ENCODE data around the gene RGS6.

Gene RGS6

DNA sequence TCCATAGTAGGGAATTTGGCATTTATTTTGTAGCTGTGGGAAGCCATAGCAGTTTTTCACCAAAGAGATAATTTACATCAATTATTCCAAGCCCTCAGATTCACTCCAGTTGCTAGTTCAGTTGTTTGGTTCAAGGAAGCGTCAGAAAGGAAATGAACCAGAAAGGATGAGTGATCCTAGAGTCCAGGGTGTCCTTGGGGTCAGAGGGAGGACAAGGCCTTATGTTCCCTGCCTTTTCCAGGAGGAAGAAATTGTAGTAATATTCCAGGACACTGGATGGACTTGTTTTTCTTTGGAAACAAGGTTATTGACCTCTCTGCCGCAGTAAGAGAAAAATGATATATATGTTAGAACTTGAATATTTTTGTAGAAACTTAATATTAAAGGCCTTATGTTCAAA lies 409.5 kb downstream of the RGS6 start:
- H3K4me1 ChIP-seq (ENCODE audit: control insufficient read depth, insufficient read depth, low read length), result no peaks in the 10 kb centered on the region
- no peak overlapping the region for H3K4me3 ChIP-seq (ENCODE audit: low read depth, low read length)
- H3K9ac ChIP-seq (ENCODE audit: low read length), result no peak overlapping the region
- no peak overlapping the region for H3K27ac ChIP-seq (ENCODE audit: low read depth, low read length)
- no peaks in the 10 kb centered on the region for H3K36me3 ChIP-seq (ENCODE audit: control insufficient read depth, insufficient read depth, low read length)
- H3K9me3 ChIP-seq (ENCODE audit: control insufficient read depth, insufficient read depth, low read depth, low read length), result peaks cover 19% of the 10 kb centered on the region; the same call in 1 of the 2 replicates
- H3K27me3 ChIP-seq (ENCODE audit: control insufficient read depth, insufficient read depth, low read length), result no peaks in the 10 kb centered on the region

GRCh38 chr14:72347118-72347517 lies 414.9 kb downstream of the RGS6 start:
- H3K4me1 ChIP-seq (ENCODE audit: control insufficient read depth, insufficient read depth, low read length), result no peaks in the 10 kb centered on the region
- H3K4me3 ChIP-seq (ENCODE audit: low read depth, low read length), result no peak overlapping the region
- H3K9me3 ChIP-seq (ENCODE audit: control insufficient read depth, insufficient read depth, low read depth, low read length), result peaks cover 7% of the 10 kb centered on the region; the same call in 1 of the 2 replicates
- no peak overlapping the region for H3K27ac ChIP-seq (ENCODE audit: low read depth, low read length)
- no peaks in the 10 kb centered on the region for H3K27me3 ChIP-seq (ENCODE audit: control insufficient read depth, insufficient read depth, low read length)
- no peak overlapping the region for H3K9ac ChIP-seq (ENCODE audit: low read length)
- H3K36me3 ChIP-seq (ENCODE audit: control insufficient read depth, insufficient read depth, low read length), result no peaks in the 10 kb centered on the region

- Histone ChIP-seq H3K36me3 (ENCODE audit: control insufficient read depth, insufficient read depth, low read length) (no peaks in the 10 kb centered on the region), H3K27ac (ENCODE audit: low read depth, low read length) (no peak overlapping the region), H3K9ac (ENCODE audit: low read length) (no peak overlapping the region), H3K4me1 (ENCODE audit: control insufficient read depth, insufficient read depth, low read length) (no peaks in the 10 kb centered on the region), H3K27me3 (ENCODE audit: control insufficient read depth, insufficient read depth, low read length) (no peaks in the 10 kb centered on the region), H3K9me3 (ENCODE audit: control insufficient read depth, insufficient read depth, low read depth, low read length) (no peaks in the 10 kb centered on the region), H3K4me3 (ENCODE audit: low read depth, low read length) (no peak overlapping the region)
Measured at GRCh38 chr14:72350215-72350614, 418.0 kb downstream of the RGS6 start.

DNA sequence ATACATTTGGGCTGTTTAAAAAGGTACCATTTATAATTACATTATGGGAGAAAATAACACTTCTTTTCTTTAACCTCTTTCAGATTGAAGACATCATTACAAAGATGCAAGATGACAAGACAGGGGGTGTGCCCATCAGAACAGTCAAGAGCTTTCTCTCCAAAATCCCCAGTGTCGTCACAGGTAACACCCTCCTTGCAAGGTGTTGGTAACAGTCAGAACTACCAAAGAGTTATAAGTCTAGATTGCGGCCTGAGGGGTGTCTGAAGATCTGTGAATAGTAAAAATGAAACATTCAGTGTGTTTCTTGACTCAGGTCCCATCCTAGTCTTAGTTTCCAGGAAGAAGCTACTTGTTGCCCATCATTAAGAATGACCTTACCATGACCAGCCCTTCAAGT lies 419.8 kb downstream of the RGS6 start:
- Histone ChIP-seq H3K36me3 (ENCODE audit: control insufficient read depth, insufficient read depth, low read length) (no peaks in the 10 kb centered on the region), H3K9me3 (ENCODE audit: control insufficient read depth, insufficient read depth, low read depth, low read length) (peaks cover 13% of the 10 kb centered on the region), H3K4me1 (ENCODE audit: control insufficient read depth, insufficient read depth, low read length) (no peaks in the 10 kb centered on the region), H3K4me3 (ENCODE audit: low read depth, low read length) (no peak overlapping the region), H3K27me3 (ENCODE audit: control insufficient read depth, insufficient read depth, low read length) (no peaks in the 10 kb centered on the region), H3K27ac (ENCODE audit: low read depth, low read length) (no peak overlapping the region), H3K9ac (ENCODE audit: low read length) (no peak overlapping the region)

- no peak overlapping the region for H3K27ac ChIP-seq (ENCODE audit: low read depth, low read length)
- H3K4me3 ChIP-seq (ENCODE audit: low read depth, low read length), result no peak overlapping the region
- no peaks in the 10 kb centered on the region for H3K9me3 ChIP-seq (ENCODE audit: control insufficient read depth, insufficient read depth, low read depth, low read length)
- H3K9ac ChIP-seq (ENCODE audit: low read length), result no peak overlapping the region
- no peaks in the 10 kb centered on the region for H3K36me3 ChIP-seq (ENCODE audit: control insufficient read depth, insufficient read depth, low read length)
- H3K27me3 ChIP-seq (ENCODE audit: control insufficient read depth, insufficient read depth, low read length), result no peaks in the 10 kb centered on the region
- H3K4me1 ChIP-seq (ENCODE audit: control insufficient read depth, insufficient read depth, low read length), result no peaks in the 10 kb centered on the region
Measured at GRCh38 chr14:72366619-72367018, 434.4 kb downstream of the RGS6 start.

GRCh38 chr14:72369106-72369505 lies 436.9 kb downstream of the RGS6 start:
- no peaks in the 10 kb centered on the region for H3K27me3 ChIP-seq (ENCODE audit: control insufficient read depth, insufficient read depth, low read length)

GRCh38 chr14:72377016-72377415 lies 444.8 kb downstream of the RGS6 start:
- Histone ChIP-seq H3K4me3 (ENCODE audit: low read depth, low read length) (no peak overlapping the region), H3K27ac (ENCODE audit: low read depth, low read length) (no peak overlapping the region), H3K27me3 (ENCODE audit: control insufficient read depth, insufficient read depth, low read length) (no peaks in the 10 kb centered on the region), H3K9me3 (ENCODE audit: control insufficient read depth, insufficient read depth, low read depth, low read length) (no peaks in the 10 kb centered on the region), H3K4me1 (ENCODE audit: control insufficient read depth, insufficient read depth, low read length) (no peaks in the 10 kb centered on the region), H3K9ac (ENCODE audit: low read length) (no peak overlapping the region), H3K36me3 (ENCODE audit: control insufficient read depth, insufficient read depth, low read length) (no peaks in the 10 kb centered on the region)

More at GRCh38 chr14:72369106-72369505, 436.9 kb downstream of the RGS6 start:
- Histone ChIP-seq H3K9ac (ENCODE audit: low read length) (no peak overlapping the region), H3K9me3 (ENCODE audit: control insufficient read depth, insufficient read depth, low read depth, low read length) (no peaks in the 10 kb centered on the region), H3K4me3 (ENCODE audit: low read depth, low read length) (no peak overlapping the region), H3K4me1 (ENCODE audit: control insufficient read depth, insufficient read depth, low read length) (no peaks in the 10 kb centered on the region), H3K36me3 (ENCODE audit: control insufficient read depth, insufficient read depth, low read length) (no peaks in the 10 kb centered on the region), H3K27ac (ENCODE audit: low read depth, low read length) (no peak overlapping the region)

- H3K27me3 ChIP-seq (ENCODE audit: control insufficient read depth, insufficient read depth, low read length), result no peaks in the 10 kb centered on the region
- no peaks in the 10 kb centered on the region for H3K4me1 ChIP-seq (ENCODE audit: control insufficient read depth, insufficient read depth, low read length)
Measured at GRCh38 chr14:72380456-72380855, 448.2 kb downstream of the RGS6 start.

DNA sequence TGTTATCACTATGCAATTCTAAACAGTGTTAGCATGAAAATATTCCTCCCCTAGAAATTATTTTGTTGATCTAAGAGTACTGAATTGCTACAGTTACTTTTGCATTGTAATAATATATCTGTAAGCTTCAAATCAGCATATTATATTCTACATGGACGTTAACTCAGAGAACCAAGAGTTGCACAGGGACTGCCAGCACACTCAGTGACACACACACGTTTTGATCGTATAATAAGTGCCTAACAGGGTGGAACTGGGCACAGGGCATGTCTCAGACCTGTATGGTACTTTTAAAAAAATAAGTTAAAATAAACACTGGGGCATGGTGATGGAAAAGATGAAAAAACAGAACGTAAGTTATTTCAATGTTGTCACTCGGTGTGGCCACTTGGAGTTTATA lies 451.6 kb downstream of the RGS6 start:
- Histone ChIP-seq H3K27ac (ENCODE audit: low read depth, low read length) (no peak overlapping the region), H3K9me3 (ENCODE audit: control insufficient read depth, insufficient read depth, low read depth, low read length) (no peaks in the 10 kb centered on the region), H3K36me3 (ENCODE audit: control insufficient read depth, insufficient read depth, low read length) (no peaks in the 10 kb centered on the region), H3K27me3 (ENCODE audit: control insufficient read depth, insufficient read depth, low read length) (no peaks in the 10 kb centered on the region), H3K4me1 (ENCODE audit: control insufficient read depth, insufficient read depth, low read length) (no peaks in the 10 kb centered on the region), H3K9ac (ENCODE audit: low read length) (no peak overlapping the region), H3K4me3 (ENCODE audit: low read depth, low read length) (no peak overlapping the region)

More at GRCh38 chr14:72380456-72380855, 448.2 kb downstream of the RGS6 start:
- Histone ChIP-seq H3K36me3 (ENCODE audit: control insufficient read depth, insufficient read depth, low read length) (no peaks in the 10 kb centered on the region), H3K27ac (ENCODE audit: low read depth, low read length) (no peak overlapping the region), H3K4me3 (ENCODE audit: low read depth, low read length) (no peak overlapping the region), H3K9me3 (ENCODE audit: control insufficient read depth, insufficient read depth, low read depth, low read length) (no peaks in the 10 kb centered on the region), H3K9ac (ENCODE audit: low read length) (no peak overlapping the region)

- H3K4me3 ChIP-seq (ENCODE audit: low read depth, low read length), result no peak overlapping the region
- no peak overlapping the region for H3K9ac ChIP-seq (ENCODE audit: low read length)
- no peaks in the 10 kb centered on the region for H3K27me3 ChIP-seq (ENCODE audit: control insufficient read depth, insufficient read depth, low read length)
- no peaks in the 10 kb centered on the region for H3K4me1 ChIP-seq (ENCODE audit: control insufficient read depth, insufficient read depth, low read length)
- peaks cover 6% of the 10 kb centered on the region for H3K9me3 ChIP-seq (ENCODE audit: control insufficient read depth, insufficient read depth, low read depth, low read length)
- no peaks in the 10 kb centered on the region for H3K36me3 ChIP-seq (ENCODE audit: control insufficient read depth, insufficient read depth, low read length)
- no peak overlapping the region for H3K27ac ChIP-seq (ENCODE audit: low read depth, low read length)
Measured at GRCh38 chr14:72387726-72388125, 455.5 kb downstream of the RGS6 start.

GRCh38 chr14:72389200-72389599 lies 457.0 kb downstream of the RGS6 start:
- no peak overlapping the region for H3K4me3 ChIP-seq (ENCODE audit: low read depth, low read length)

DNA sequence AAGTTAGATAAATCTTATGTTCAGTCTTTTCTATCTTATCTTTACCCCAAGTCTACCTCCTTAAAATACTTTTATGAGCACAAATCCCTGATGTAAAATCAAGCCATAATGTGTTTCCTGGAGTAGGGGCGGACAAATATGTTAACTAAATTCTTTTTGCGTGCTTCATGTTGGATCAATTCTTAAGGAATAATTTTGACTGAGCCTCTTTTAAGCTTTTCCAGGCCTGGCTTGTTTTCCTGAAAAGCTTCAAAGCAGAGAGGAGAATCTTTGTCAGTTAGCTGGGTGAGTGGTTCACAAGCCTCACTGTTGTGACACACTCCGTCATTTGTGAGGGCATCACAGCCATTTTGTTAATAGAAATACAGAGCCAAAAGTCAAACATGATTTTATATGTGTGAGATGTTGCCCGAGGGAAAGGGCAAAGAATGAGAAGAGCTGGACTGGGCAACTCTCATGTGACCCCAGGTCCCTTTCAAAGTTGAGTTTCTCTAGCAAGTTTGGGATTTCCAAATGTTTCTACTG lies 468.9 kb downstream of the RGS6 start:
- Histone ChIP-seq H3K36me3 (ENCODE audit: control insufficient read depth, insufficient read depth, low read length) (no peaks in the 10 kb centered on the region), H3K4me1 (ENCODE audit: control insufficient read depth, insufficient read depth, low read length) (no peaks in the 10 kb centered on the region), H3K9ac (ENCODE audit: low read length) (no peak overlapping the region), H3K27ac (ENCODE audit: low read depth, low read length) (no peak overlapping the region), H3K9me3 (ENCODE audit: control insufficient read depth, insufficient read depth, low read depth, low read length) (no peaks in the 10 kb centered on the region), H3K4me3 (ENCODE audit: low read depth, low read length) (no peak overlapping the region), H3K27me3 (ENCODE audit: control insufficient read depth, insufficient read depth, low read length) (no peaks in the 10 kb centered on the region)

More at GRCh38 chr14:72389200-72389599, 457.0 kb downstream of the RGS6 start:
- Histone ChIP-seq H3K9me3 (ENCODE audit: control insufficient read depth, insufficient read depth, low read depth, low read length) (peaks cover 20% of the 10 kb centered on the region), H3K36me3 (ENCODE audit: control insufficient read depth, insufficient read depth, low read length) (no peaks in the 10 kb centered on the region), H3K4me1 (ENCODE audit: control insufficient read depth, insufficient read depth, low read length) (no peaks in the 10 kb centered on the region), H3K9ac (ENCODE audit: low read length) (no peak overlapping the region), H3K27me3 (ENCODE audit: control insufficient read depth, insufficient read depth, low read length) (no peaks in the 10 kb centered on the region), H3K27ac (ENCODE audit: low read depth, low read length) (no peak overlapping the region)
